Tibial artery (tissue), 4 donors: ENCODE data around the gene TREH.
A peak's percentile ranks its signal among the peaks of the same experiment; 100 is the strongest.

ENCODE experiments used
- DNase-seq, 2 donors: peaks; one replicate each; pipeline ENCODE4 v3.0.0-alpha.2; 2019
- H3K27ac ChIP-seq, 2 donors: fragments of 200-600 bp; sonication (generic) in 1 of 2; 1 replicate in 1 of 2; 2 replicates in 1 of 2; pipeline ENCODE4 v1.5.1; 2018 to 2019; ENCODE audit warnings: mild to moderate bottlenecking in 1 of 2
- H3K27me3 ChIP-seq, 2 donors: fragments of 200-600 bp; sonication (generic) in 1 of 2; one replicate each; pipeline versions ENCODE4 v1.5.1 to v1.6.0; 2016 to 2019
- H3K36me3 ChIP-seq, 3 donors: fragments of 200-600 bp; sonication (generic) in 2 of 3; one replicate each; pipeline ENCODE4 v1.5.1; 2016 to 2019; ENCODE audit warnings: mild to moderate bottlenecking in 2 of 3
- H3K4me1 ChIP-seq, 4 donors: fragments of 200-600 bp; sonication (generic) in 2 of 4; 1 replicate in 3 of 4; 2 replicates in 1 of 4; pipeline ENCODE4 v1.5.1; 2016 to 2019
- H3K4me3 ChIP-seq, 2 donors: fragments of 200-600 bp; sonication (generic) in 1 of 2; 1 replicate in 1 of 2; 2 replicates in 1 of 2; pipeline ENCODE4 v1.5.1; 2018 to 2019; ENCODE audit warnings: mild to moderate bottlenecking in 2 of 2
- H3K9me3 ChIP-seq, 3 donors: fragments of 200-600 bp; sonication (generic) in 1 of 3; one replicate each; pipeline ENCODE4 v1.5.1; 2016 to 2019
- intact Hi-C: fragments of 100-400 bp; cut with DNase I; formaldehyde crosslinking; loops from one replicate; pipeline ENCODE4 v1.15.0; 2023; ENCODE audit warnings: low total_unique reads
- TF ChIP-seq, protein P1 (sequence below), 2 experiments: fragments of 200-600 bp in 1 of 2; fragments of 450-650 bp in 1 of 2; IDR thresholded peaks; one replicate each; pipeline ENCODE4 v1.5.1; 2017 to 2019; ENCODE audit warnings: antibody characterized with exemption in 2 of 2, mild to moderate bottlenecking in 1 of 2, moderate library complexity in 1 of 2

TREH gene

DNA sequence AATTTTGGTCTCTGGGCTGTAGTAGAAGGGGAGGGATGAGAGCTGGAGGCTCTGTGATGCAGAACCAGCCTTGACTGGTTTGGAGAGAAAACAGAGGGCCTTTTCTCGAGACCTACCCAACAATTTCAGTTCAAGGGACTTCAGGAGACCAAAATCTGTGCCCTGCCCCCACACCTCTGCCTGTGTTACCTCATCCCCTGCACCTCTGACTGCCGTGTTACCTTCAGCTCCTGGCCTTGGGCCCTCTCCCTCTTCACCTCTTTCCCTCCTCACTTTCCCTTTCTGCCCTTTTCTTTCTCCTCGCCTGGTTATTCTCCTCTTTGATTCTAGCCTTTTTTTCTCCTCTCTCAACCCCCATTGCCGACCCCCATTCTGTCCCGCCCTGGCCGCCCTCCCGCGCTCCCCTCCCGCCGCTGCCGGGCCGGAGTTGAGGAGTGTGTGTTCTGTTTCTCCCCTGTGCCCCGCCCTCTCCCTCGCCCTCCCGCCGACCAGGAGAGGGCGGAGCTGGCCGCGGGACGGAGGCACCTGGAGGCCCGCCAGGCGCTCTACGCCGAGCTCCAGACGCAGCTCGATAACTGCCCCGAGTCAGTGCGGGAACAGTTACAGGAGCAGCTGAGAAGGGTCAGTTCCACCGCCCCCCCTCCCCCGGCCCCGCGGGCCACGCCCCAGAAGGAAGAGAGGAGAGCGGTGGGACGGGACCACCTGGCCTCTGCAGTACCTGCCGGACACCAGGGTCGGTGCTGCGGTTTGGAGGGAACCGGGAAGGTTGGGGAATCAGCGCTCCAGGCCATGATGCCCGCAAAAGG lies 44.8 kb downstream of the TREH start:
- TF ChIP-seq, protein P1, sequence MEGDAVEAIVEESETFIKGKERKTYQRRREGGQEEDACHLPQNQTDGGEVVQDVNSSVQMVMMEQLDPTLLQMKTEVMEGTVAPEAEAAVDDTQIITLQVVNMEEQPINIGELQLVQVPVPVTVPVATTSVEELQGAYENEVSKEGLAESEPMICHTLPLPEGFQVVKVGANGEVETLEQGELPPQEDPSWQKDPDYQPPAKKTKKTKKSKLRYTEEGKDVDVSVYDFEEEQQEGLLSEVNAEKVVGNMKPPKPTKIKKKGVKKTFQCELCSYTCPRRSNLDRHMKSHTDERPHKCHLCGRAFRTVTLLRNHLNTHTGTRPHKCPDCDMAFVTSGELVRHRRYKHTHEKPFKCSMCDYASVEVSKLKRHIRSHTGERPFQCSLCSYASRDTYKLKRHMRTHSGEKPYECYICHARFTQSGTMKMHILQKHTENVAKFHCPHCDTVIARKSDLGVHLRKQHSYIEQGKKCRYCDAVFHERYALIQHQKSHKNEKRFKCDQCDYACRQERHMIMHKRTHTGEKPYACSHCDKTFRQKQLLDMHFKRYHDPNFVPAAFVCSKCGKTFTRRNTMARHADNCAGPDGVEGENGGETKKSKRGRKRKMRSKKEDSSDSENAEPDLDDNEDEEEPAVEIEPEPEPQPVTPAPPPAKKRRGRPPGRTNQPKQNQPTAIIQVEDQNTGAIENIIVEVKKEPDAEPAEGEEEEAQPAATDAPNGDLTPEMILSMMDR (IDR thresholded peaks at IDR 0.05): peak; percentile 6 to 16
- Histone ChIP-seq H3K36me3 (peaks cover 17 to 73% (median 65%) of the 10 kb centered on the region in 3 donors), H3K4me1 (peaks cover 7 to 47% (median 25%) of the 10 kb centered on the region in 4 donors), H3K27me3 (no peaks in the 10 kb centered on the region), H3K4me3 (peak overlapping the region; percentile 39 to 47), H3K27ac (peak overlapping the region; percentile 78 to 87), H3K9me3 (no peaks in the 10 kb centered on the region)
- intact Hi-C loops: no loop called here
- DNase-seq: peak; percentile 77 to 94

DNA sequence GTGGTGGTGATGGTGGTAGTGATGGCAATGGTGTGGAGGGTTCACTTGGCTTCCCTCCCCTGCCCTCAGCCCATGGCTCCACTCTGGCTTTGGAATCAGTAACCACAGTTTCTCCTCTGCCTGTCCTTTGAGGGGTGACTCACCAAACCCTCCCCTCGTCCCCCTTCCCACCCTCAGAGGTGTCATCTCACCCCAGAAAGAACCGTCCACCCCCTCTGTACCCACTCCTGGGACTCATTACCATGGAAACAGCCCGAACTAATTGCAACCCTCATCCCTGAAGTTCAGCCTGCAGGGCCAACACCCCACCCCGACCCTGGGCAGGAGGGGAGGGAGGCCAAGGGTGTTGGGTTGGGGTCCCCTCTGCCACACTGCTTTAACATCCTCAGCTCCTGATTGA lies 45.5 kb downstream of the TREH start:
- no peaks in the 10 kb centered on the region for H3K27me3 ChIP-seq
- H3K4me1 ChIP-seq: peaks cover 7 to 51% (median 30%) of the 10 kb centered on the region in 4 donors
- H3K9me3 ChIP-seq: no peaks in the 10 kb centered on the region
- TF ChIP-seq, protein P1 (IDR thresholded peaks at IDR 0.05): no peak
- intact Hi-C loops: no loop called here
- H3K27ac ChIP-seq: peak overlapping the region; percentile 78 to 87
- H3K36me3 ChIP-seq: peaks cover 13 to 73% (median 61%) of the 10 kb centered on the region in 3 donors
- no peak for DNase-seq
- peak overlapping the region in 1 of 2 donors; percentile 47 for H3K4me3 ChIP-seq

DNA sequence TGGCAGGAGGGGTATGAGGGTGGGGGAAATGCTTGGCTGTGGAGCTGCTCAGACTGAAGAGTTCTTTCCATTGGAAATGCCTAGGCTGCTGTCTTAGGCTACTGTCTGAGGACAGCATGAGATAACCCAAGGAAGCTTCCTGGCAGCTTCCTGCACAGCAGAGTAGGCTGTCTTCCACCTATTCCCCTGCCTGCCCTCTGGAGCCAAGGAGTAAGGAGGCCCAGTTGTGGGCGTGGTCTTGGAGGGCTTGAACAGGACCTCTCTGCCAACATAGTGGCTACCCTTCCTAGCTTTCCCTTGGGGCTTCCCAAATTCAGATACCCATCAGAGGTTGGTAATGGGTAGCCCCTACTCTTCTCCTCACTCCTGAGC lies 46.1 kb downstream of the TREH start:
- Histone ChIP-seq H3K27me3 (no peaks in the 10 kb centered on the region), H3K4me3 (no peak overlapping the region), H3K27ac (peak overlapping the region; percentile 78 to 87), H3K9me3 (no peaks in the 10 kb centered on the region), H3K36me3 (peaks cover 20 to 73% (median 62%) of the 10 kb centered on the region in 3 donors), H3K4me1 (peaks cover 7 to 56% (median 32%) of the 10 kb centered on the region in 4 donors)
- TF ChIP-seq, protein P1 (IDR thresholded peaks at IDR 0.05): no peak
- intact Hi-C loops: no loop called here
- no peak for DNase-seq

DNA sequence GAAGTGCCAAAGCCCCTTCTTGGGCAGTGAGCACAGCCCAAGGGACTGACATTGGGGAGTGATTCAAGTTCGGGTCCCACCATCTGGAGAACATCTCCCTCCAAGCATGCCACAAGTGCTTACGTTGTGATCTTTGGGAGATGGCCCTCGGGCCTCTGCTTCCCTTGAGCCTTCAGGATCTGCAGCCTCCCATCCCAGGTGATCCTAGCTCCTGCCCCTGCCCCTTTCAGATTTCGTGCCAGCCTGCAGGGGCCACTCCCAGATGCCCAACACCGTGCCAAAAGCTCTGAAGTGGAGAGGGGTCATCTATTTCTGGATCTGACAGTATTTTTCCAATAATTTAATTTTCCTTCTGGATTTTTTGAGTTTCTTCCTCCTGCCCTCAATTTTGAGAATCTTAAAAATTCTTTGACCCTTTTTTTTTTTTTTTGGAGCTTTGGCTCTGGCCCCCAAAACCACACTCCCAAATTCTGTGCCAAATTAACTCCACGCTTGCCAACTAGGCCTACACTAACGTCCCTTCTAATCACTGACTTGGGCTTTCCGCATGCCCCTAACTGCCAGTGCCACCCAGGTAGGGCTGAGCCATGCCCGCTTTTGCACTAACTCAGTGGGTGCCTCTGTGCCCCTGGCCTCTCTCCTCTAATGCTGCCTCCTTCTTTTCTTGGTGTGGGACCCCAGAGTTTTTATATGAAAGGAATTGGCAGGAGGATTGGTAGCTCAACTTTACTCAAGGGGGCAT lies 46.7 kb downstream of the TREH start:
- H3K4me1 ChIP-seq: peaks cover 7 to 61% (median 34%) of the 10 kb centered on the region in 4 donors
- H3K27me3 ChIP-seq: no peaks in the 10 kb centered on the region
- peak overlapping the region; percentile 8 to 87 for H3K27ac ChIP-seq
- DNase-seq: no peak
- H3K4me3 ChIP-seq: no peak overlapping the region
- TF ChIP-seq, protein P1 (IDR thresholded peaks at IDR 0.05): no peak
- intact Hi-C loops: no loop called here
- peaks cover 26 to 73% (median 62%) of the 10 kb centered on the region in 3 donors for H3K36me3 ChIP-seq
- H3K9me3 ChIP-seq: no peaks in the 10 kb centered on the region

DNA sequence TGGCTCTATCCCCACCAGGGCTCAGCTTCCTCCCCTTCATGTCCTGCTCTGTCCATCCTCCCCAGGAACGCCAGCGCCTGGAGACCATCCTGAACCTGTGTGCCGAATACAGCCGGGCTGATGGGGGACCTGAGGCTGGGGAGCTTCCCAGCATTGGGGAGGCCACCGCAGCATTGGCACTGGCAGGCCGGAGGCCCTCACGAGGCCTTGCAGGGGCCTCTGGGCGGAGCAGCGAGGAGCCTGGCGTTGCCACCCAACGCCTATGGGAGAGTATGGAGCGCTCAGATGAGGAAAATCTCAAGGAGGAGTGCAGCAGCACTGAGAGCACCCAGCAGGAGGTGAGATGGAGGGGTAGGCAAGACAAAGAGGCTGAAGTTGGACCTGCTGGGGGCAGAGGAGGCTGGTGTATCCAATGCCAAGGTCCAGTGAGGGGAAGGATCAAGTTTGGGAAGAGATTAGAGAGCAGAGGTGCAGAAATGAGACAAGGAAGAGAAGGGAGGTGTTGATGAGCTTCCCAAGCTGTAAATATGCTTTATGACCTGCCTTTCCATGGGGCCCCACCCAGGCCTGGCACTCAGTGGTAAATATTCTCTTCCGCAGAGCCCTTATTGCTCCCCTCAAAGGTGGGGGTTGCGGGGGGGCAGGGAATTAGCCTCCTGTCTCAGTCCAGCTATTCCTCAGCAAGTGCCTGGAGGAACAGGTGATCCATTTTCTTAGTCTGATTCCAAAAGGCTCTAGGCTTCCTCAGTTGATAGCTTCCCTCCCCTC lies 48.1 kb downstream of the TREH start:
- Histone ChIP-seq H3K27ac (no peak overlapping the region), H3K9me3 (no peaks in the 10 kb centered on the region), H3K4me1 (peaks cover 7 to 61% (median 34%) of the 10 kb centered on the region in 4 donors), H3K36me3 (peaks cover 38 to 75% (median 64%) of the 10 kb centered on the region in 3 donors), H3K27me3 (no peaks in the 10 kb centered on the region), H3K4me3 (no peak overlapping the region)
- intact Hi-C loops: no loop called here
- TF ChIP-seq, protein P1 (IDR thresholded peaks at IDR 0.05): no peak
- no peak for DNase-seq
